Stomach (tissue), 4 donors: Measurements from ENCODE around the gene ADGRL3.

Experiments used
- POLR2A ChIP-seq, 4 donors: fragments of 450-650 bp; IDR thresholded peaks; one replicate each; pipeline ENCODE4 v1.6.1; 2016; ENCODE audit warnings: antibody characterized with exemption in 4 of 4, control low read depth in 2 of 4, mild to moderate bottlenecking in 1 of 4, moderate library complexity in 1 of 4
- POLR2AphosphoS5 ChIP-seq, 3 donors: sonication (generic); formaldehyde crosslinking; IDR thresholded peaks; one replicate each; pipeline ENCODE4 v1.6.1; 2016; ENCODE audit warnings: antibody characterized with exemption in 3 of 3
- TF ChIP-seq, protein P1 (sequence below), 7 experiments: fragments of 450-650 bp in 4 of 7; fragments of 200-600 bp in 3 of 7; sonication (generic) in 3 of 7; IDR thresholded peaks; one replicate each; pipeline ENCODE4 v1.5.1; 2016 to 2019; ENCODE audit warnings: antibody characterized with exemption in 7 of 7, control low read depth in 2 of 7, mild to moderate bottlenecking in 1 of 7

DNA sequence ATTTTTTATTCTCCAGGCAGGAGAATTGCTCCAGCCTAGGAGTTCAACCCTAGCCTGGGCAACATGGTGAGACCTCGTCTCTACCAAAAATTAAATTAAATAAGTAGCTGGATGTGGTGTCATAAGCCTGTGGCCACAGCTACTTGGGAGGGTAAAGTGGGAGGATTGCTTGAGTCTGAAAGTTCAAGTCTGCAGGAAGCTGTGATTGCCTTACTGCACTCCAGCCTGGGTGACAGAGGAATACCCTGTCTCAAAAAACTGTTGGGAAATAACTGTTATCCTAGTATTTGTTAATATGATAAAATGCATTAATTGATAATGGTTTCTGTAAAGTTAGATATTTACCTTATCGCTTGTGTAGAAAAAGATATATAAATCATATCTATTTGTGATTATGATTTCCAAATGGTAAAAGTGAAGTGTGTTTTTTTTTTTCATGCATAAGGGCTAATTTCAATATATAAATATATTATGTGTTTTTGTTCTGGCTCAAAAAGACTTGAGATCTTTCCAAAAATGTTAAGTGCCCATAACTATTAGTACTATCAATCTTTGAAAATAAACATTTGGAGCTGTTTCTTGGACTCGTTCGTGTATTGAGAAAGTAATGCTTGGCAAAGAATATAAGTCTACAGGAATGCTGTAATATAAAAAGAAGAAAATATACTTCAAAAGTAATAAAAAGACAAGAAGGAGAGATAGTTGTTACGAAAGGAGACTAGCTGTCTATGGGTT, 396.6 kb downstream of the ADGRL3 start:
- TF ChIP-seq POLR2A (IDR thresholded peaks at IDR 0.05) (no peak), POLR2AphosphoS5 (IDR thresholded peaks at IDR 0.05) (no peak)
- TF ChIP-seq, protein P1, sequence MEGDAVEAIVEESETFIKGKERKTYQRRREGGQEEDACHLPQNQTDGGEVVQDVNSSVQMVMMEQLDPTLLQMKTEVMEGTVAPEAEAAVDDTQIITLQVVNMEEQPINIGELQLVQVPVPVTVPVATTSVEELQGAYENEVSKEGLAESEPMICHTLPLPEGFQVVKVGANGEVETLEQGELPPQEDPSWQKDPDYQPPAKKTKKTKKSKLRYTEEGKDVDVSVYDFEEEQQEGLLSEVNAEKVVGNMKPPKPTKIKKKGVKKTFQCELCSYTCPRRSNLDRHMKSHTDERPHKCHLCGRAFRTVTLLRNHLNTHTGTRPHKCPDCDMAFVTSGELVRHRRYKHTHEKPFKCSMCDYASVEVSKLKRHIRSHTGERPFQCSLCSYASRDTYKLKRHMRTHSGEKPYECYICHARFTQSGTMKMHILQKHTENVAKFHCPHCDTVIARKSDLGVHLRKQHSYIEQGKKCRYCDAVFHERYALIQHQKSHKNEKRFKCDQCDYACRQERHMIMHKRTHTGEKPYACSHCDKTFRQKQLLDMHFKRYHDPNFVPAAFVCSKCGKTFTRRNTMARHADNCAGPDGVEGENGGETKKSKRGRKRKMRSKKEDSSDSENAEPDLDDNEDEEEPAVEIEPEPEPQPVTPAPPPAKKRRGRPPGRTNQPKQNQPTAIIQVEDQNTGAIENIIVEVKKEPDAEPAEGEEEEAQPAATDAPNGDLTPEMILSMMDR (IDR thresholded peaks at IDR 0.05) = no peak
